ENCODE results near the gene RGP1. TPM values are rescaled to one million over a fixed set of nuclear protein-coding genes. Genes with fewer than 3 reads are reported as not detected.

The RGP1 gene
- total and polyA plus RNA-seq, 9 of the 15 experiments (the other 6 are each of a cell fraction or from before 2014, with no cell fraction given), result 0.42 to 13.8 (median 6.7) TPM

DNA sequence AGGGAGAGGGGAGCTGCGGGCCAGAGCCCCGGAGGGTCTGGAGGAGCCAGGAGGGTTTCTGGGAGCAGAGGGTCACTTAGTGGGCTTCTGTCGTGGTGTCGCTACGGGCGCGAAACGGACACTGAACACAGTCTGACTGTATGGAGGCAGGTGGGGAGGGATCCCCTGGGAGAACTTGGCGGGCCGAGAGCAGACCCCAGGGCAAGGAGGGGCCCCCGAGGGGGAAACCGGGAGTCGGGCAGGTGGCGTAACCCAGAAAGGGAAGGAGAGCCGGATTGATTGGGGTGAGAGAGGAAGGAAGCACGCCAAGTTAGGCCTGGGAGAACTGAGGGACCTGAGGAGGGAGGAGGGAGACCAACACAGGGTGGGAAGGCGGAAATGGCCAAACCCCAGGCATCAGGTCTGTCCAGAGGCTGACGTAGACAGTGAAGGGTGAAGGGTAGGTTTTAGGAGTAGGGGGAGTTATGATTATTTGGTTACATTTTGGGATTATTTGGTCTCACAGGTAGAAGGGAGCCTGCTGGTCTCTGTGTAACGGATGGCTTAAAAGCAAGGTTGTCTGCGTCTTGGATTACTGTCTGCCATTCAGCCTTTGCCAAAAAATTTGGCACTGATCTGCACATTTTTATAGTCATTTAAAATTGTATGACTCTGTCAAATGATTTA, 8.3 kb downstream of the RGP1 start (continued):
- TF ChIP-seq, protein P1, sequence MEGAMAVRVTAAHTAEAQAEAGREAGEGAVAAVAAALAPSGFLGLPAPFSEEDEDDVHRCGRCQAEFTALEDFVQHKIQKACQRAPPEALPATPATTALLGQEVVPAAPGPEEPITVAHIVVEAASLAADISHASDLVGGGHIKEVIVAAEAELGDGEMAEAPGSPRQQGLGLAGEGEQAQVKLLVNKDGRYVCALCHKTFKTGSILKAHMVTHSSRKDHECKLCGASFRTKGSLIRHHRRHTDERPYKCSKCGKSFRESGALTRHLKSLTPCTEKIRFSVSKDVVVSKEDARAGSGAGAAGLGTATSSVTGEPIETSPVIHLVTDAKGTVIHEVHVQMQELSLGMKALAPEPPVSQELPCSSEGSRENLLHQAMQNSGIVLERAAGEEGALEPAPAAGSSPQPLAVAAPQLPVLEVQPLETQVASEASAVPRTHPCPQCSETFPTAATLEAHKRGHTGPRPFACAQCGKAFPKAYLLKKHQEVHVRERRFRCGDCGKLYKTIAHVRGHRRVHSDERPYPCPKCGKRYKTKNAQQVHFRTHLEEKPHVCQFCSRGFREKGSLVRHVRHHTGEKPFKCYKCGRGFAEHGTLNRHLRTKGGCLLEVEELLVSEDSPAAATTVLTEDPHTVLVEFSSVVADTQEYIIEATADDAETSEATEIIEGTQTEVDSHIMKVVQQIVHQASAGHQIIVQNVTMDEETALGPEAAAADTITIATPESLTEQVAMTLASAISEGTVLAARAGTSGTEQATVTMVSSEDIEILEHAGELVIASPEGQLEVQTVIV (CRISPR knock-in tag; IDR thresholded peaks at IDR 0.05; ENCODE audit: borderline replicate concordance), result no peak
- TF ChIP-seq NONO (IDR thresholded peaks at IDR 0.05; ENCODE audit: low read depth in 2 of 2, low read length in 1 of 2) (no peak), JUN (IDR thresholded peaks at IDR 0.05; ENCODE audit: borderline replicate concordance, low read depth, low read length) (no peak), JUN (CRISPR knock-in tag; IDR thresholded peaks at IDR 0.05; ENCODE audit: borderline replicate concordance) (no peak), BACH1 (tag; IDR thresholded peaks at IDR 0.05) (no peak), SETDB1 (IDR thresholded peaks at IDR 0.05; ENCODE audit: low read length) (no peak), ZNF140 (CRISPR knock-in tag; IDR thresholded peaks at IDR 0.05) (no peak), ZNF778 (CRISPR knock-in tag; IDR thresholded peaks at IDR 0.05) (no peak), ELF1 (tag; IDR thresholded peaks at IDR 0.05) (peak; percentile 31; the same call in 1 of the 2 replicates), POLR2A (conservative IDR thresholded peaks at IDR 0.05) (peak; percentile 70), ZFP30 (CRISPR knock-in tag; IDR thresholded peaks at IDR 0.05; ENCODE audit: borderline replicate concordance) (no peak), ZNF146 (CRISPR knock-in tag; IDR thresholded peaks at IDR 0.05; ENCODE audit: unreplicated experiment) (no peak), SREBF2 (CRISPR knock-in tag; IDR thresholded peaks at IDR 0.05) (no peak), ZNF184 (CRISPR knock-in tag; IDR thresholded peaks at IDR 0.05) (no peak), ZNF586 (CRISPR knock-in tag; conservative IDR thresholded peaks at IDR 0.05) (no peak), ZC3H8 (IDR thresholded peaks at IDR 0.05) (no peak), JUNB (CRISPR knock-in tag; conservative IDR thresholded peaks at IDR 0.05) (no peak), TCF7 (IDR thresholded peaks at IDR 0.05; ENCODE audit: borderline replicate concordance) (no peak)
- TF ChIP-seq, protein P2, sequence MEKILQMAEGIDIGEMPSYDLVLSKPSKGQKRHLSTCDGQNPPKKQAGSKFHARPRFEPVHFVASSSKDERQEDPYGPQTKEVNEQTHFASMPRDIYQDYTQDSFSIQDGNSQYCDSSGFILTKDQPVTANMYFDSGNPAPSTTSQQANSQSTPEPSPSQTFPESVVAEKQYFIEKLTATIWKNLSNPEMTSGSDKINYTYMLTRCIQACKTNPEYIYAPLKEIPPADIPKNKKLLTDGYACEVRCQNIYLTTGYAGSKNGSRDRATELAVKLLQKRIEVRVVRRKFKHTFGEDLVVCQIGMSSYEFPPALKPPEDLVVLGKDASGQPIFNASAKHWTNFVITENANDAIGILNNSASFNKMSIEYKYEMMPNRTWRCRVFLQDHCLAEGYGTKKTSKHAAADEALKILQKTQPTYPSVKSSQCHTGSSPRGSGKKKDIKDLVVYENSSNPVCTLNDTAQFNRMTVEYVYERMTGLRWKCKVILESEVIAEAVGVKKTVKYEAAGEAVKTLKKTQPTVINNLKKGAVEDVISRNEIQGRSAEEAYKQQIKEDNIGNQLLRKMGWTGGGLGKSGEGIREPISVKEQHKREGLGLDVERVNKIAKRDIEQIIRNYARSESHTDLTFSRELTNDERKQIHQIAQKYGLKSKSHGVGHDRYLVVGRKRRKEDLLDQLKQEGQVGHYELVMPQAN (IDR thresholded peaks at IDR 0.05; ENCODE audit: borderline replicate concordance), result no peak
- TF ChIP-seq, protein P3, sequence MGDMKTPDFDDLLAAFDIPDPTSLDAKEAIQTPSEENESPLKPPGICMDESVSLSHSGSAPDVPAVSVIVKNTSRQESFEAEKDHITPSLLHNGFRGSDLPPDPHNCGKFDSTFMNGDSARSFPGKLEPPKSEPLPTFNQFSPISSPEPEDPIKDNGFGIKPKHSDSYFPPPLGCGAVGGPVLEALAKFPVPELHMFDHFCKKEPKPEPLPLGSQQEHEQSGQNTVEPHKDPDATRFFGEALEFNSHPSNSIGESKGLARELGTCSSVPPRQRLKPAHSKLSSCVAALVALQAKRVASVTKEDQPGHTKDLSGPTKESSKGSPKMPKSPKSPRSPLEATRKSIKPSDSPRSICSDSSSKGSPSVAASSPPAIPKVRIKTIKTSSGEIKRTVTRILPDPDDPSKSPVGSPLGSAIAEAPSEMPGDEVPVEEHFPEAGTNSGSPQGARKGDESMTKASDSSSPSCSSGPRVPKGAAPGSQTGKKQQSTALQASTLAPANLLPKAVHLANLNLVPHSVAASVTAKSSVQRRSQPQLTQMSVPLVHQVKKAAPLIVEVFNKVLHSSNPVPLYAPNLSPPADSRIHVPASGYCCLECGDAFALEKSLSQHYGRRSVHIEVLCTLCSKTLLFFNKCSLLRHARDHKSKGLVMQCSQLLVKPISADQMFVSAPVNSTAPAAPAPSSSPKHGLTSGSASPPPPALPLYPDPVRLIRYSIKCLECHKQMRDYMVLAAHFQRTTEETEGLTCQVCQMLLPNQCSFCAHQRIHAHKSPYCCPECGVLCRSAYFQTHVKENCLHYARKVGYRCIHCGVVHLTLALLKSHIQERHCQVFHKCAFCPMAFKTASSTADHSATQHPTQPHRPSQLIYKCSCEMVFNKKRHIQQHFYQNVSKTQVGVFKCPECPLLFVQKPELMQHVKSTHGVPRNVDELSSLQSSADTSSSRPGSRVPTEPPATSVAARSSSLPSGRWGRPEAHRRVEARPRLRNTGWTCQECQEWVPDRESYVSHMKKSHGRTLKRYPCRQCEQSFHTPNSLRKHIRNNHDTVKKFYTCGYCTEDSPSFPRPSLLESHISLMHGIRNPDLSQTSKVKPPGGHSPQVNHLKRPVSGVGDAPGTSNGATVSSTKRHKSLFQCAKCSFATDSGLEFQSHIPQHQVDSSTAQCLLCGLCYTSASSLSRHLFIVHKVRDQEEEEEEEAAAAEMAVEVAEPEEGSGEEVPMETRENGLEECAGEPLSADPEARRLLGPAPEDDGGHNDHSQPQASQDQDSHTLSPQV (IDR thresholded peaks at IDR 0.05), result 0 out of 2 replicates have a peak, but pooled peaks have one; percentile 28
- TF ChIP-seq, protein P4, sequence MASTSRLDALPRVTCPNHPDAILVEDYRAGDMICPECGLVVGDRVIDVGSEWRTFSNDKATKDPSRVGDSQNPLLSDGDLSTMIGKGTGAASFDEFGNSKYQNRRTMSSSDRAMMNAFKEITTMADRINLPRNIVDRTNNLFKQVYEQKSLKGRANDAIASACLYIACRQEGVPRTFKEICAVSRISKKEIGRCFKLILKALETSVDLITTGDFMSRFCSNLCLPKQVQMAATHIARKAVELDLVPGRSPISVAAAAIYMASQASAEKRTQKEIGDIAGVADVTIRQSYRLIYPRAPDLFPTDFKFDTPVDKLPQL (IDR thresholded peaks at IDR 0.05; ENCODE audit: extremely low read depth, insufficient read length), result no peak
